HL-60 (cell line): ENCODE results near the gene PPP6R2.

Experiments used
- CTCF ChIP-seq: IDR thresholded peaks from one replicate; pipeline ENCODE4 v1.5.1; 2011; ENCODE audit warnings: low read length, control low read depth, inconsistent platforms; ENCODE audit not compliant: insufficient read depth
- GABPA ChIP-seq: IDR thresholded peaks from 2 replicates; pipeline ENCODE4 v1.6.1; 2012; ENCODE audit warnings: low read depth
- POLR2AphosphoS5 ChIP-seq: IDR thresholded peaks from 2 replicates; pipeline ENCODE4 v1.6.1; 2012; ENCODE audit warnings: low read depth
- REST ChIP-seq: IDR thresholded peaks from 2 replicates; pipeline ENCODE4 v1.6.1; 2012; ENCODE audit warnings: low read depth; ENCODE audit not compliant: insufficient replicate concordance

- no peak for TF ChIP-seq CTCF
- TF ChIP-seq POLR2AphosphoS5 = no peak
- TF ChIP-seq REST = no peak
- TF ChIP-seq GABPA = no peak
These were observed 37.1 kb upstream of the PPP6R2 start for GRCh38 chr22:50305923-50306566.
